Measurements from ENCODE around the gene IL33.

The IL33 gene

GRCh38 chr9:6209966-6210365 is 5.6 kb upstream of the IL33 start:
- TF ChIP-seq CTCF (IDR thresholded peaks at IDR 0.05; ENCODE audit: low read depth, low read length): no peak
- no peak overlapping the region for H3K27ac ChIP-seq

GRCh38 chr9:6212722-6213375 is 2.8 kb upstream of the IL33 start:
- H3K4me3 ChIP-seq (ENCODE audit: low read depth, low read length): no peak overlapping the region
- H3K27ac ChIP-seq: no peak overlapping the region
- no peaks in the 10 kb centered on the region for H3K36me3 ChIP-seq
- peaks cover 5% of the 10 kb centered on the region for H3K9me3 ChIP-seq (ENCODE audit: severe bottlenecking)
- no peak for DNase-seq
- no peaks in the 10 kb centered on the region for H3K27me3 ChIP-seq (ENCODE audit: insufficient read depth, low read depth, severe bottlenecking)
- TF ChIP-seq CTCF (IDR thresholded peaks at IDR 0.05; ENCODE audit: low read depth, low read length): no peak

More at GRCh38 chr9:6209966-6210365, 5.6 kb upstream of the IL33 start:
- no peaks in the 10 kb centered on the region for H3K36me3 ChIP-seq
- no peak overlapping the region for H3K4me3 ChIP-seq (ENCODE audit: low read depth, low read length)
- no peaks in the 10 kb centered on the region for H3K27me3 ChIP-seq (ENCODE audit: insufficient read depth, low read depth, severe bottlenecking)
- no peak for DNase-seq
- H3K9me3 ChIP-seq (ENCODE audit: severe bottlenecking): peaks cover 5% of the 10 kb centered on the region

- Histone ChIP-seq H3K27ac (no peak overlapping the region), H3K4me3 (ENCODE audit: low read depth, low read length) (no peak overlapping the region), H3K9me3 (ENCODE audit: severe bottlenecking) (peaks cover 5% of the 10 kb centered on the region), H3K36me3 (no peaks in the 10 kb centered on the region), H3K27me3 (ENCODE audit: insufficient read depth, low read depth, severe bottlenecking) (no peaks in the 10 kb centered on the region)
- TF ChIP-seq CTCF (IDR thresholded peaks at IDR 0.05; ENCODE audit: low read depth, low read length): no peak
- DNase-seq: no peak
Observed at GRCh38 chr9:6214434-6214833, 1.2 kb upstream of the IL33 start.

GRCh38 chr9:6214903-6215302 is 704 bp upstream of the IL33 start:
- Histone ChIP-seq H3K9me3 (ENCODE audit: severe bottlenecking) (peaks cover 3% of the 10 kb centered on the region), H3K36me3 (no peaks in the 10 kb centered on the region), H3K4me3 (ENCODE audit: low read depth, low read length) (no peak overlapping the region), H3K27me3 (ENCODE audit: insufficient read depth, low read depth, severe bottlenecking) (no peaks in the 10 kb centered on the region), H3K27ac (no peak overlapping the region)
- no peak for DNase-seq
- no peak for TF ChIP-seq CTCF (IDR thresholded peaks at IDR 0.05; ENCODE audit: low read depth, low read length)

GRCh38 chr9:6216002-6216401 is 395 bp downstream of the IL33 start:
- Histone ChIP-seq H3K27ac (no peak overlapping the region), H3K9me3 (ENCODE audit: severe bottlenecking) (no peaks in the 10 kb centered on the region), H3K36me3 (no peaks in the 10 kb centered on the region), H3K27me3 (ENCODE audit: insufficient read depth, low read depth, severe bottlenecking) (no peaks in the 10 kb centered on the region), H3K4me3 (ENCODE audit: low read depth, low read length) (no peak overlapping the region)
- no peak for TF ChIP-seq CTCF (IDR thresholded peaks at IDR 0.05; ENCODE audit: low read depth, low read length)
- DNase-seq: no peak

GRCh38 chr9:6216951-6217350 is 1.3 kb downstream of the IL33 start:
- no peaks in the 10 kb centered on the region for H3K36me3 ChIP-seq
- H3K4me3 ChIP-seq (ENCODE audit: low read depth, low read length): no peak overlapping the region
- H3K27me3 ChIP-seq (ENCODE audit: insufficient read depth, low read depth, severe bottlenecking): no peaks in the 10 kb centered on the region
- no peak overlapping the region for H3K27ac ChIP-seq
- no peak for TF ChIP-seq CTCF (IDR thresholded peaks at IDR 0.05; ENCODE audit: low read depth, low read length)
- DNase-seq: no peak
- H3K9me3 ChIP-seq (ENCODE audit: severe bottlenecking): no peaks in the 10 kb centered on the region

All from WERI-Rb-1 (cell line).